Spleen (tissue), 11 donors: ENCODE data around the gene YDJC. TPM values are rescaled to one million over a fixed set of nuclear protein-coding genes. Genes with fewer than 3 reads are reported as not detected.

Experiments used
- microRNA-seq, 3 donors: library from miRNA; unstranded; fragments of <30 nt; microRNA quantifications; one replicate each; pipeline versions ENCODE4 to v1.1.0, GENCODE V29; 2019 to 2020
- polyA plus RNA-seq, 3 donors: library from polyadenylated mRNA; stranded (reverse); fragments of 200-250 nt; gene quantifications; one replicate each; pipeline ENCODE4 v1.2.1, GENCODE V29; 2013
- small RNA-seq, 4 donors: library from RNA; depleted of rRNA; stranded (forward); fragments of <200 nt; gene quantifications; one replicate each; pipeline ENCODE3, GENCODE V24; 2016
- total RNA-seq, 7 donors: library from RNA; depleted of rRNA in 3 of 7; stranded (reverse); fragments of >200 nt in 3 of 7; fragmentation: NEBNext Ultra II Directional in 4 of 7; extraction: Animal tissue kit (Norgen Biotek cat#: 25700) in 4 of 7; gene quantifications; one replicate each; pipeline versions ENCODE4 v1.1.0 to v1.2.1, GENCODE V29; 2016 to 2021
- donor health status: healthy with polysubstance abuse.
- donor health status: DM: no; HTN: no; CAD: no; lungs with moderate emphysema.
- donor health status: DM: no; HTN: no; CAD: no.
- donor health status: Bipolar disorder and iron deficiency.
- donor health status: healthy.
- donor health status: DM: no; HTN: no; CAD: no.
- donor health status: DM: yes; HTN: yes; CAD: no.

YDJC gene
- total and polyA plus RNA-seq, 10 donors: 19.0 to 54.3 (median 32.1) TPM

Small RNA genes within 50 kb of the gene (microRNA-seq; reads per million reads assigned to microRNA genes)
- gene MIR130B: 274 to 392 (median 375) reads per million in 3 donors
- gene MIR301B: 0.57 to 5.1 (median 2.5) reads per million in 3 donors

Small RNA genes within 50 kb of the gene (small RNA-seq; reads per million reads assigned to genes)
- 0.49 to 1.0 (median 0.55) reads per million in 4 donors for gene MIR301B

Other genes starting within 250 kb of the YDJC start
- 1 to 10 TPM in 1 of 7 donors, under 1 TPM in 4, not detected in 2; 0.34 to 1.1 (median 0.69) TPM for gene RIMBP3B, start 246.3 kb downstream of the YDJC start, total RNA-seq
- under 1 TPM; 0.07 to 0.44 (median 0.10) TPM for gene RIMBP3B, start 246.3 kb downstream of the YDJC start, polyA plus RNA-seq
- gene HIC2, start 212.7 kb downstream of the YDJC start, total RNA-seq: 1 to 10 TPM; 5.0 to 7.6 (median 6.3) TPM
- 1 to 10 TPM in 1 of 3 donors, under 1 TPM in 2; 0.67 to 2.5 (median 0.74) TPM for gene HIC2, start 212.7 kb downstream of the YDJC start, polyA plus RNA-seq
- gene TMEM191C, start 162.6 kb downstream of the YDJC start, total RNA-seq: 1 to 10 TPM in 6 of 7 donors, under 1 TPM in 1; 0.94 to 3.2 (median 2.3) TPM
- 1 to 10 TPM; 4.0 to 6.6 (median 5.8) TPM for gene TMEM191C, start 162.6 kb downstream of the YDJC start, polyA plus RNA-seq
- 1 to 10 TPM in 2 of 7 donors, under 1 TPM in 3, not detected in 2; 0.34 to 2.0 (median 0.83) TPM for gene RIMBP3C, start 78.6 kb downstream of the YDJC start, total RNA-seq
- gene RIMBP3C, start 78.6 kb downstream of the YDJC start, polyA plus RNA-seq: under 1 TPM; 0.03 to 0.19 (median 0.13) TPM
- gene UBE2L3, start 62.3 kb downstream of the YDJC start, total RNA-seq: 10 to 100 TPM; 36.8 to 69.3 (median 44.3) TPM
- gene UBE2L3, start 62.3 kb downstream of the YDJC start, polyA plus RNA-seq: 10 to 100 TPM; 36.2 to 55.6 (median 46.2) TPM
- under 1 TPM; 0.24 to 0.66 (median 0.51) TPM for gene CCDC116, start 2.7 kb upstream of the YDJC start, total RNA-seq
- gene CCDC116, start 2.7 kb upstream of the YDJC start, polyA plus RNA-seq: under 1 TPM; 0.45 to 0.63 (median 0.47) TPM
- 10 to 100 TPM; 27.9 to 51.9 (median 36.0) TPM for gene SDF2L1, start 12.3 kb upstream of the YDJC start, total RNA-seq
- gene SDF2L1, start 12.3 kb upstream of the YDJC start, polyA plus RNA-seq: 10 to 100 TPM; 16.6 to 43.9 (median 32.9) TPM
- gene PPIL2, start 36.0 kb upstream of the YDJC start, total RNA-seq: 10 to 100 TPM; 43.2 to 71.5 (median 54.9) TPM
- gene PPIL2, start 36.0 kb upstream of the YDJC start, polyA plus RNA-seq: 10 to 100 TPM; 23.7 to 51.8 (median 39.1) TPM
- gene YPEL1, start 105.8 kb upstream of the YDJC start, total RNA-seq: 10 to 100 TPM in 5 of 7 donors, 1 to 10 TPM in 2; 6.9 to 21.3 (median 14.6) TPM
- 1 to 10 TPM; 4.8 to 6.4 (median 5.4) TPM for gene YPEL1, start 105.8 kb upstream of the YDJC start, polyA plus RNA-seq
- gene MAPK1, start 237.6 kb upstream of the YDJC start, total RNA-seq: 100 to 1,000 TPM in 5 of 7 donors, 10 to 100 TPM in 2; 87.0 to 165 (median 131) TPM
- 10 to 100 TPM; 11.6 to 18.0 (median 15.1) TPM for gene MAPK1, start 237.6 kb upstream of the YDJC start, polyA plus RNA-seq